ENCODE results near the gene HIPK4.

GRCh38 chr19:40374084-40374483, 15.9 kb downstream of the HIPK4 start:
- TF ChIP-seq PHTF2 (CRISPR knock-in tag; IDR thresholded peaks at IDR 0.05) (no peak), CTCF (IDR thresholded peaks at IDR 0.05 in 2 of 3, conservative IDR thresholded peaks at IDR 0.05 in 1 of 3; ENCODE audit: insufficient read depth in 2 of 3, low read depth in 1 of 3, low read length in 3 of 3) (no peak), MYBL2 (IDR thresholded peaks at IDR 0.05; ENCODE audit: low read depth) (no peak), MYBL2 (CRISPR knock-in tag; IDR thresholded peaks at IDR 0.05; ENCODE audit: borderline replicate concordance) (no peak), ZNF347 (CRISPR knock-in tag; IDR thresholded peaks at IDR 0.05; ENCODE audit: low read depth) (no peak), FOXA1 (IDR thresholded peaks at IDR 0.05; ENCODE audit: borderline replicate concordance) (no peak), KLF1 (tag; IDR thresholded peaks at IDR 0.05) (no peak)

Data from K562 (cell line).